Caco-2 (cell line): Measurements from ENCODE around the gene UNC79. TPM values are rescaled to one million over a fixed set of nuclear protein-coding genes. Genes with fewer than 3 reads are reported as not detected.
"Not testable (repeated sequence)": the region's sequence is repeated elsewhere in the genome, so short reads cannot be mapped to it uniquely, and the experiment has no call there.

Source experiments
- BruUV-seq: library from RNA; stranded (reverse); fragments of 400-500 nt; replicated peaks from 2 replicates; lab custom pipeline; 2021; lab: Mats Ljungman, UMichigan
- CTCF ChIA-PET: fragments of 300-600 bp; sonication (Branson Sonifier 250); formaldehyde crosslinking; loops from one replicate; lab custom pipeline; 2022; ENCODE audit warnings: antibody characterized with exemption; lab: Charles Lee
- POLR2A ChIA-PET: fragments of 300-600 bp; sonication (Branson Sonifier 250); formaldehyde crosslinking; loops from one replicate; lab custom pipeline; 2022; ENCODE audit warnings: antibody characterized with exemption; lab: Charles Lee
- DNase-seq, 2 experiments: peaks; one replicate each; pipeline versions ENCODE4 v3.0.0 to v3.0.0-alpha.2; 2020 to 2022
- H3K27me3 ChIP-seq: replicated peaks from 2 replicates; pipeline ENCODE4 v1.6.0; 2011; ENCODE audit warnings: low read length; ENCODE audit not compliant: control insufficient read depth, insufficient read depth
- H3K36me3 ChIP-seq: 2 replicates; pipeline ENCODE4 v1.5.1; 2011; ENCODE audit warnings: low read length; ENCODE audit not compliant: control insufficient read depth, insufficient read depth
- H3K4me1 ChIP-seq: fragments of 250-450 bp; sonication (Bioruptor Pico); 2 replicates; pipeline ENCODE4 v1.5.1; 2020; ENCODE audit warnings: mild to moderate bottlenecking
- H3K4me3 ChIP-seq: 2 replicates; pipeline ENCODE4 v1.5.1; 2011; ENCODE audit warnings: low read depth, mild to moderate bottlenecking, control low read depth, low read length
- H3K9me3 ChIP-seq: fragments of 250-450 bp; sonication (Bioruptor Pico); 2 replicates; pipeline ENCODE4 v1.5.1; 2020; ENCODE audit warnings: mild to moderate bottlenecking, moderate library complexity
- H3K27ac Mint-ChIP-seq: one replicate; pipeline ENCODE4 v1.8.0; 2022; ENCODE audit warnings: mixed read lengths; ENCODE audit not compliant: unreplicated experiment
- H3K27me3 Mint-ChIP-seq: one replicate; pipeline ENCODE4 v1.8.0; 2022; ENCODE audit warnings: mixed read lengths; ENCODE audit not compliant: insufficient read depth, unreplicated experiment
- H3K36me3 Mint-ChIP-seq: one replicate; pipeline ENCODE4 v1.8.0; 2022; ENCODE audit warnings: mild to moderate bottlenecking, mixed read lengths; ENCODE audit not compliant: insufficient read depth, unreplicated experiment
- H3K4me1 Mint-ChIP-seq: one replicate; pipeline ENCODE4 v1.8.0; 2022; ENCODE audit warnings: low read depth, mixed read lengths; ENCODE audit not compliant: unreplicated experiment
- H3K4me3 Mint-ChIP-seq: one replicate; pipeline ENCODE4 v1.8.0; 2022; ENCODE audit warnings: mild to moderate bottlenecking, moderate library complexity, mixed read lengths; ENCODE audit not compliant: unreplicated experiment
- H3K9me3 Mint-ChIP-seq: one replicate; pipeline ENCODE4 v1.8.0; 2022; ENCODE audit warnings: mixed read lengths; ENCODE audit not compliant: unreplicated experiment
- CTCF ChIP-seq, 2 experiments: fragments of 200-600 bp in 1 of 2; IDR thresholded peaks; 1 replicate in 1 of 2; 2 replicates in 1 of 2; pipeline versions ENCODE4 v1.5.1 to v1.8.0; 2011 to 2022; ENCODE audit warnings: antibody characterized with exemption in 1 of 2, control low read depth in 1 of 2, inconsistent platforms in 1 of 2, low read depth in 1 of 2, low read length in 1 of 2, mild to moderate bottlenecking in 1 of 2, moderate library complexity in 1 of 2; ENCODE audit not compliant: insufficient read depth in 1 of 2, severe bottlenecking in 1 of 2, unreplicated experiment in 1 of 2
- intact Hi-C: fragments of 100-400 bp; cut with micrococcal nuclease; formaldehyde crosslinking; loops from one replicate; pipeline ENCODE4 v1.10.0; 2022; ENCODE audit not compliant: unreplicated experiment
- total RNA-seq: library from RNA; stranded (reverse); gene quantifications from 2 replicates; pipeline ENCODE4 v1.2.3, GENCODE V29; 2022

Gene UNC79
- total RNA-seq, 1 experiment from 2014 or later: 0.07 TPM

GRCh38 chr14:93493054-93493453 lies 62.3 kb downstream of the UNC79 start:
- Histone ChIP-seq H3K9me3 (no peaks in the 10 kb centered on the region), H3K27me3 (no peaks in the 10 kb centered on the region), H3K4me3 (no peak overlapping the region), H3K36me3 (no peaks in the 10 kb centered on the region), H3K4me1 (no peaks in the 10 kb centered on the region)
- H3K4me3 Mint-ChIP-seq: no peak overlapping the region
- no peak overlapping the region for H3K27ac Mint-ChIP-seq
- ChIA-PET CTCF (no interaction called here), POLR2A (no interaction called here)
- TF ChIP-seq CTCF (IDR thresholded peaks at IDR 0.05; ENCODE audit: insufficient read depth in 1 of 2, low read depth in 1 of 2, low read length in 1 of 2, severe bottlenecking in 1 of 2, unreplicated experiment in 1 of 2): no peak
- DNase-seq: no peak
- H3K4me1 Mint-ChIP-seq: no peaks in the 10 kb centered on the region
- H3K36me3 Mint-ChIP-seq: no peaks in the 10 kb centered on the region
- peaks cover 10% of the 10 kb centered on the region for H3K9me3 Mint-ChIP-seq
- intact Hi-C loops: no loop called here
- no TSS peak for BruUV-seq
- peaks cover 6% of the 10 kb centered on the region for H3K27me3 Mint-ChIP-seq

DNA sequence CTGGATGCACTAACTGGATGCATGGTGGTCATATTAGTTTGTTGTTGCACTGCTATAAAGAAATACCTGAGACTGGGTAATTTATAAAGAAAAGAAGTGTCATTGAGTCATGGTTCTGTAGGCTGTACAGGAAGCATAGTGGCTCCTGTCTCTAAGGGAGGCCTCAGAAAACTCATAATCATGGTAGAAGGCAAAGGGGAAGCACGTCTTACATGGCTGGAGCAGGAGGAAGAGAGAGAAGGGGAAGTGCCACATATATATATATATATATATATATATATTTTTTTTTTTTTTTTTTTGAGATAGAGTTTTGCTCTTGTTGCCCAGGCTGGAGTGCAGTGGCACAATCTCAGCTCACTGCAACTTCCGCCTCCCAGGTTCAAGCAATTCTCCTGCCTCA lies 62.9 kb downstream of the UNC79 start:
- CTCF ChIA-PET, BruUV-seq, H3K27me3 Mint-ChIP-seq, H3K4me3 ChIP-seq, H3K9me3 ChIP-seq, H3K27me3 ChIP-seq, DNase-seq, H3K36me3 ChIP-seq, H3K27ac Mint-ChIP-seq, POLR2A ChIA-PET, H3K4me3 Mint-ChIP-seq, H3K36me3 Mint-ChIP-seq, H3K4me1 Mint-ChIP-seq, H3K4me1 ChIP-seq, H3K9me3 Mint-ChIP-seq, intact Hi-C loops: not testable (repeated sequence)

DNA sequence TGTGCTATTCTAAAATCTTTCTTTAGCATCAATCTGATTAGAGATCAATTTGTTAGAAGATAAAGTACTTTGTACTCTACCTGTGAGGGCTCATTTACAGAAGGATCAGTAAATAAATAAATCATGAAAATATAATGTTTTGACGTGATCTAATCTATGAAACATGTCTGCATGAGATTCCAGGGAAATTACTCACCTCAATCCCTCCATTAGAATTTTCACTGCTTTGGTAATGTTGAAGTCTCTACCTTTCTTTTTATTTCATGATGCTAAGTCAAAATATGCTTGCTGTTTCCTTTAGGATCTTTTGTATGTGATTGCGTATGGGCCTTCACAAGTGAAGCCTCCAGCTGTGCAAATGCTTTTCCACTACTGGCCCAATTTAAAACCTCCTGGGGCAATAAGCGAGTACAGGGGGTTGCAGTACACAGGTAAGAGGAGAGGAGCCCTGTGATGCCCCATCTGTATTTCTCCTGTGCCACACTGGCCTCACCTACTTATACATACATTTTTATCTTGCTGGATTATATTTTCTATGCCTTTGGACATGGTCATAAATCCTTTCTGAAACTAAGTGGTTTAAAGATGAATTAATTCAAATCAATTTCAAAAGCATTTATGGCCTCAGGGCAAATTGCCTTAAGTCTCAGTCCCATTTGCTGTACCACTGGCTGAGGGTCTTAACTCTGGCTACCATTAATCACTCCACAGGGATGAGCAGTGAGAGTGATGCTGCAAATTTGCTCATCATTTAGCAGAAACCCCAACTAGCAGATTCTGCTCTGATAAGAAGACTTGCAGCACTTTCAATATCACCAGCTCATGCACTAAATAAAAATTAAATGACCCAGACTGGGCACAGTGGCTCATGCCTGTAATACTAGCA lies 66.4 kb downstream of the UNC79 start:
- no TSS peak for BruUV-seq
- CTCF ChIA-PET: no interaction called here

More for the DNA sequence above, 66.4 kb downstream of the UNC79 start:
- Mint-ChIP-seq H3K4me3 (no peak overlapping the region), H3K27ac (no peak overlapping the region), H3K36me3 (no peaks in the 10 kb centered on the region), H3K27me3 (peaks cover 1% of the 10 kb centered on the region), H3K9me3 (peaks cover 10% of the 10 kb centered on the region), H3K4me1 (no peaks in the 10 kb centered on the region)
- intact Hi-C loops: no loop called here
- DNase-seq: no peak
- Histone ChIP-seq H3K36me3 (no peaks in the 10 kb centered on the region), H3K4me1 (no peaks in the 10 kb centered on the region), H3K9me3 (no peaks in the 10 kb centered on the region), H3K4me3 (no peak overlapping the region), H3K27me3 (no peaks in the 10 kb centered on the region)
- POLR2A ChIA-PET: no interaction called here
- no peak for TF ChIP-seq CTCF (IDR thresholded peaks at IDR 0.05; ENCODE audit: insufficient read depth in 1 of 2, low read depth in 1 of 2, low read length in 1 of 2, severe bottlenecking in 1 of 2, unreplicated experiment in 1 of 2)
